GM12878 (cell line): Measurements from ENCODE around the gene CYREN. TPM values are rescaled to one million over a fixed set of nuclear protein-coding genes. Genes with fewer than 3 reads are reported as not detected.

ENCODE experiments used
- ATAC-seq: fragments of 200-7000 bp; cut with Tn5 transposase; 3 replicates; pipeline ENCODE4 v1.9.1; 2020; ENCODE audit warnings: mild to moderate bottlenecking, moderate library complexity
- BruUV-seq: library from RNA; stranded (reverse); fragments of 400-500 nt; replicated peaks from 2 replicates; lab custom pipeline; 2021; lab: Mats Ljungman, UMichigan
- CTCF ChIA-PET: fragments of 300-600 bp; sonication (Branson Sonifier 250); formaldehyde crosslinking; extraction: SDS; loops from one replicate; lab custom pipeline; 2021; ENCODE audit warnings: inconsistent platforms; lab: Yijun Ruan, JAX
- POLR2A ChIA-PET: fragments of 350-600 bp; formaldehyde crosslinking; extraction: SDS; loops from one replicate; lab custom pipeline; 2021; ENCODE audit warnings: inconsistent platforms; lab: Charles Lee
- RAD21 ChIA-PET: fragments of 300-600 bp; sonication (Branson Sonifier 250); formaldehyde crosslinking; loops from one replicate; lab custom pipeline; 2023; ENCODE audit warnings: antibody characterized with exemption; ENCODE audit not compliant: unreplicated experiment; lab: Charles Lee
- SMC1A ChIA-PET: fragments of 300-600 bp; sonication (Branson Sonifier 250); formaldehyde crosslinking; loops from one replicate; lab custom pipeline; 2023; ENCODE audit not compliant: unreplicated experiment, uncharacterized antibody; lab: Charles Lee
- DNase-seq: peaks from one replicate; pipeline ENCODE4 v3.0.0-alpha.2; 2011; ENCODE audit warnings: low read depth, low spot score
- FAIRE-seq: peaks from 3 replicates; lab custom pipeline; 2011; peaks lifted over from hg19 to GRCh38; lab: Jason Lieb, UNC
- H2AFZ ChIP-seq: 2 replicates; pipeline ENCODE4 v1.6.0; 2011; ENCODE audit warnings: low read depth, low read length, control low read depth; ENCODE audit not compliant: control insufficient read depth
- H3K27ac ChIP-seq: 2 replicates; pipeline ENCODE4 v1.5.1; 2011; ENCODE audit warnings: control low read depth; ENCODE audit not compliant: control insufficient read depth, insufficient read depth
- H3K27me3 ChIP-seq, 2 experiments: replicated peaks in 1 of 2; 2 replicates each; pipeline versions ENCODE4 v1.6.0 to v1.6.1; 2011; ENCODE audit warnings: low read length in 1 of 2; ENCODE audit not compliant: control insufficient read depth in 2 of 2, insufficient read depth in 2 of 2
- H3K36me3 ChIP-seq, 2 experiments: 2 replicates each; pipeline ENCODE4 v1.5.1; 2011; ENCODE audit warnings: low read length in 1 of 2; ENCODE audit not compliant: control insufficient read depth in 2 of 2, insufficient read depth in 2 of 2
- H3K4me1 ChIP-seq: 2 replicates; pipeline ENCODE4 v1.6.1; 2011; ENCODE audit warnings: mild to moderate bottlenecking, low read length, moderate library complexity, mixed read lengths; ENCODE audit not compliant: control insufficient read depth, insufficient read depth
- H3K4me2 ChIP-seq: 2 replicates; pipeline ENCODE4 v1.6.0; 2011; ENCODE audit warnings: control low read depth; ENCODE audit not compliant: control insufficient read depth, insufficient read depth
- H3K4me3 ChIP-seq: fragments of 200-600 bp; sonication (generic); 2 replicates; pipeline ENCODE4 v1.5.1; 2016
- H3K79me2 ChIP-seq: 2 replicates; pipeline ENCODE4 v1.6.0; 2011; ENCODE audit warnings: low read length; ENCODE audit not compliant: control insufficient read depth, insufficient read depth
- H3K9ac ChIP-seq: 2 replicates; pipeline ENCODE4 v1.8.0; 2011; ENCODE audit warnings: low read length, control low read depth, mixed read lengths; ENCODE audit not compliant: control insufficient read depth, insufficient read depth
- H3K9me3 ChIP-seq: replicated peaks from 3 replicates; pipeline ENCODE4 v1.5.1; 2011; ENCODE audit warnings: mild to moderate bottlenecking, low read length; ENCODE audit not compliant: control insufficient read depth, insufficient read depth
- H4K20me1 ChIP-seq: 2 replicates; pipeline ENCODE4 v1.6.0; 2011; ENCODE audit not compliant: control insufficient read depth, insufficient read depth
- CEBPB ChIP-seq, 2 experiments: fragments of 150-350 bp in 1 of 2; IDR thresholded peaks; 2 replicates each; pipeline ENCODE4 v1.6.1; 2012 to 2014; ENCODE audit warnings: low read depth in 2 of 2, low read length in 2 of 2, borderline replicate concordance in 1 of 2, inconsistent platforms in 1 of 2
- DPF2 ChIP-seq: fragments of 450-650 bp; IDR thresholded peaks from 2 replicates; pipeline ENCODE4 v1.6.1; 2017; ENCODE audit warnings: mild to moderate bottlenecking
- ELK1 ChIP-seq: IDR thresholded peaks from 2 replicates; pipeline ENCODE4 v1.6.1; 2012; ENCODE audit warnings: low read depth, low read length, improper control_type of control experiment
- HCFC1 ChIP-seq: fragments of 150-350 bp; IDR thresholded peaks from 2 replicates; pipeline ENCODE4 v1.6.1; 2014; ENCODE audit warnings: low read length
- MTA2 ChIP-seq: fragments of 450-650 bp; IDR thresholded peaks from 2 replicates; pipeline ENCODE4 v1.6.1; 2016; ENCODE audit warnings: low read depth, mild to moderate bottlenecking, moderate library complexity
- NR2F1 ChIP-seq: fragments of 450-650 bp; conservative IDR thresholded peaks from 2 replicates; pipeline ENCODE4 v1.6.1; 2017; ENCODE audit warnings: mild to moderate bottlenecking
- PAX5 ChIP-seq: IDR thresholded peaks from 2 replicates; pipeline ENCODE4 v1.6.1; 2011; ENCODE audit warnings: low read depth, low read length, borderline replicate concordance
- PML ChIP-seq: IDR thresholded peaks from 2 replicates; pipeline ENCODE4 v1.6.1; 2012; ENCODE audit warnings: low read length, inconsistent platforms
- POLR2A ChIP-seq: IDR thresholded peaks from 2 replicates; pipeline ENCODE4 v1.6.1; 2011; ENCODE audit warnings: low read depth, mild to moderate bottlenecking, low read length
- REST ChIP-seq: IDR thresholded peaks from 2 replicates; pipeline ENCODE4 v1.6.1; 2012; ENCODE audit warnings: mild to moderate bottlenecking, low read depth, low read length
- SPI1 ChIP-seq: IDR thresholded peaks from 2 replicates; pipeline ENCODE4 v1.6.1; 2011; ENCODE audit warnings: low read depth, mild to moderate bottlenecking, low read length, moderate library complexity, borderline replicate concordance; ENCODE audit not compliant: insufficient read depth
- STAT3 ChIP-seq: IDR thresholded peaks from 2 replicates; pipeline ENCODE4 v1.6.1; 2011; ENCODE audit warnings: low read depth, low read length, improper control_type of control experiment
- ZBED1 ChIP-seq: IDR thresholded peaks from 2 replicates; pipeline ENCODE4 v1.6.1; 2016; ENCODE audit warnings: borderline replicate concordance
- WGBS: methylation state at CpG from one replicate; pipeline ENCODE4 v1.1.6; 2016; ENCODE audit warnings: low lambda C conversion rate; ENCODE audit not compliant: insufficient replicate concordance, insufficient coverage; ENCODE audit errors: missing lambda C conversion rate; 5-methylcytosine and 5-hydroxymethylcytosine counted together
- in situ Hi-C: fragments of 300-500 bp; cut with MboI; formaldehyde crosslinking; loops from 9 replicates; pipeline ENCODE4 v1.14.3; 2018; ENCODE audit warnings: mixed read lengths
- intact Hi-C: fragments of 100-400 bp; cut with micrococcal nuclease; formaldehyde crosslinking; loops from one replicate; pipeline ENCODE4 v1.14.2; 2022; ENCODE audit not compliant: unreplicated experiment
- polyA plus RNA-seq, 11 experiments: library from polyadenylated mRNA; depleted of rRNA in 4 of 11; unstranded in 6 of 11; stranded (reverse) in 5 of 11; fragments of >200 nt; fragmentation: Nextera tagmentation in 4 of 11; fragmentation: Illumina TruSeq in 1 of 11; extraction: Ambion mirVana in 4 of 11; extraction: Trizol in 1 of 11; gene quantifications; 1 replicate in 1 of 11; 2 replicates in 10 of 11; pipeline versions ENCODE4 v1.2.1 to v1.2.3, GENCODE V29; 2011 to 2016; ENCODE audit warnings: inconsistent platforms in 2 of 11, missing spikeins in 2 of 11, low read depth in 1 of 11
- total RNA-seq, 4 experiments: library from RNA; depleted of rRNA in 3 of 4; stranded (reverse); fragments of >200 nt in 3 of 4; fragmentation: Illumina TruSeq in 1 of 4; extraction: Trizol in 1 of 4; gene quantifications; 2 replicates each; pipeline versions ENCODE4 v1.2.1 to v1.2.3, GENCODE V29; 2013 to 2021
- TF ChIP-seq, protein P1 (sequence below): fragments of 450-650 bp; IDR thresholded peaks from 2 replicates; pipeline ENCODE4 v1.6.1; 2017; ENCODE audit warnings: mild to moderate bottlenecking, moderate library complexity

Gene CYREN
- total and polyA plus RNA-seq, 10 of the 15 experiments (the other 5 are each of a cell fraction or from before 2014, with no cell fraction given), result 8.7 to 64.3 (median 55.7) TPM

GRCh38 chr7:135160858-135161653 is 9.5 kb downstream of the CYREN start:
- CTCF ChIA-PET, result interaction anchor here (0.5 to 4.4 kb wide), 14 partner anchors 8 to 514 kb away, joined by 3 to 28 read pairs (median 6); partner anchors contain the start of genes AGBL3 and TMEM140
- FAIRE-seq (no peak), ATAC-seq (peak; percentile 67), DNase-seq (no peak)
- peaks cover 37% of the 10 kb centered on the region for H3K79me2 ChIP-seq
- peak overlapping the region; percentile 84 for H3K27ac ChIP-seq
- RAD21 ChIA-PET, result interaction anchor here (0.7 to 9.0 kb wide), 16 partner anchors 8 to 525 kb away, joined by 3 to 84 read pairs (median 4); partner anchors contain the start of genes AGBL3, CYREN and TMEM140
- H3K4me2 ChIP-seq, result peak overlapping the region; percentile 64
- POLR2A ChIA-PET, result interaction anchor here (0.7 to 15.9 kb wide), 8 partner anchors 9 to 173 kb away, joined by 3 to 169 read pairs (median 6); partner anchors contain the start of genes AGBL3, CYREN and TMEM140
- peak overlapping the region; percentile 32 for H2AFZ ChIP-seq
- intact Hi-C loops (no loop called here), in situ Hi-C loops (loop anchor here (10.0 kb wide), 1 partner anchor 516 kb away; the partner anchor contains the start of gene BPGM)
- 46% methylated on average over 9 of the region's 9 CpGs for WGBS
- peaks cover 24 to 25% of the 10 kb centered on the region in 2 experiments; a peak in 3 of 4 replicates for H3K36me3 ChIP-seq
- H3K9me3 ChIP-seq, result peaks cover 25% of the 10 kb centered on the region
- no peaks in the 10 kb centered on the region for H4K20me1 ChIP-seq
- H3K27me3 ChIP-seq, result no peaks in the 10 kb centered on the region
- peak overlapping the region; percentile 64 for H3K9ac ChIP-seq
- H3K4me3 ChIP-seq, result no peak overlapping the region
- peaks cover 32% of the 10 kb centered on the region for H3K4me1 ChIP-seq
- BruUV-seq, result TSS peak; percentile 14
- SMC1A ChIA-PET, result interaction anchor here (0.6 to 7.0 kb wide), 16 partner anchors 9 to 513 kb away, joined by 3 to 108 read pairs (median 4); partner anchors contain the start of genes AGBL3, CYREN and TMEM140
- TF ChIP-seq ELK1 (no peak), ZBED1 (no peak), STAT3 (no peak), PML (peak; percentile 47; the same call in 1 of the 2 replicates), NR2F1 (0 out of 2 replicates have a peak, but pooled peaks have one; percentile 11), REST (peak; percentile 50; the same call in 1 of the 2 replicates), DPF2 (peak; percentile 23; the same call in 1 of the 2 replicates), CEBPB (IDR thresholded peaks at IDR 0.05; ENCODE audit: borderline replicate concordance in 1 of 2, low read depth in 2 of 2, low read length in 2 of 2) (peak in 1 of 2 experiments; percentile 60; a peak in 1 of 4 replicates), SPI1 (peak; percentile 94), HCFC1 (no peak), POLR2A (no peak), PAX5 (peak; percentile 13; the same call in 1 of the 2 replicates), MTA2 (no peak)
- TF ChIP-seq, protein P1, sequence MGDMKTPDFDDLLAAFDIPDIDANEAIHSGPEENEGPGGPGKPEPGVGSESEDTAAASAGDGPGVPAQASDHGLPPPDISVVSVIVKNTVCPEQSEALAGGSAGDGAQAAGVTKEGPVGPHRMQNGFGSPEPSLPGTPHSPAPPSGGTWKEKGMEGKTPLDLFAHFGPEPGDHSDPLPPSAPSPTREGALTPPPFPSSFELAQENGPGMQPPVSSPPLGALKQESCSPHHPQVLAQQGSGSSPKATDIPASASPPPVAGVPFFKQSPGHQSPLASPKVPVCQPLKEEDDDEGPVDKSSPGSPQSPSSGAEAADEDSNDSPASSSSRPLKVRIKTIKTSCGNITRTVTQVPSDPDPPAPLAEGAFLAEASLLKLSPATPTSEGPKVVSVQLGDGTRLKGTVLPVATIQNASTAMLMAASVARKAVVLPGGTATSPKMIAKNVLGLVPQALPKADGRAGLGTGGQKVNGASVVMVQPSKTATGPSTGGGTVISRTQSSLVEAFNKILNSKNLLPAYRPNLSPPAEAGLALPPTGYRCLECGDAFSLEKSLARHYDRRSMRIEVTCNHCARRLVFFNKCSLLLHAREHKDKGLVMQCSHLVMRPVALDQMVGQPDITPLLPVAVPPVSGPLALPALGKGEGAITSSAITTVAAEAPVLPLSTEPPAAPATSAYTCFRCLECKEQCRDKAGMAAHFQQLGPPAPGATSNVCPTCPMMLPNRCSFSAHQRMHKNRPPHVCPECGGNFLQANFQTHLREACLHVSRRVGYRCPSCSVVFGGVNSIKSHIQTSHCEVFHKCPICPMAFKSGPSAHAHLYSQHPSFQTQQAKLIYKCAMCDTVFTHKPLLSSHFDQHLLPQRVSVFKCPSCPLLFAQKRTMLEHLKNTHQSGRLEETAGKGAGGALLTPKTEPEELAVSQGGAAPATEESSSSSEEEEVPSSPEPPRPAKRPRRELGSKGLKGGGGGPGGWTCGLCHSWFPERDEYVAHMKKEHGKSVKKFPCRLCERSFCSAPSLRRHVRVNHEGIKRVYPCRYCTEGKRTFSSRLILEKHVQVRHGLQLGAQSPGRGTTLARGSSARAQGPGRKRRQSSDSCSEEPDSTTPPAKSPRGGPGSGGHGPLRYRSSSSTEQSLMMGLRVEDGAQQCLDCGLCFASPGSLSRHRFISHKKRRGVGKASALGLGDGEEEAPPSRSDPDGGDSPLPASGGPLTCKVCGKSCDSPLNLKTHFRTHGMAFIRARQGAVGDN, result peak; percentile 64
